Trophoblast cell (in vitro differentiated cells and primary cell): ENCODE measurements around the gene SCAMP2. TPM values are rescaled to one million over a fixed set of nuclear protein-coding genes. Genes with fewer than 3 reads are reported as not detected.
"Not testable (repeated sequence)": the region's sequence is repeated elsewhere in the genome, so short reads cannot be mapped to it uniquely, and the experiment has no call there.

ENCODE experiments used
- DNase-seq, 2 donors: peaks; one replicate each; pipeline ENCODE4 v3.0.0-alpha.2; 2016
- H2AFZ ChIP-seq: 2 replicates; pipeline ENCODE4 v1.6.1; 2013; ENCODE audit warnings: low read length, moderate library complexity, mild to moderate bottlenecking; ENCODE audit not compliant: insufficient read depth, poor library complexity
- H2AK5ac ChIP-seq: 2 replicates; pipeline ENCODE4 v1.6.1; 2013; ENCODE audit warnings: mild to moderate bottlenecking, low read length
- H2BK120ac ChIP-seq: 2 replicates; pipeline ENCODE4 v1.6.1; 2013; ENCODE audit warnings: low read length, mild to moderate bottlenecking, moderate library complexity; ENCODE audit not compliant: insufficient read depth, poor library complexity
- H2BK12ac ChIP-seq: 2 replicates; pipeline ENCODE4 v1.6.1; 2013; ENCODE audit warnings: mild to moderate bottlenecking, low read length, moderate library complexity
- H2BK5ac ChIP-seq: 2 replicates; pipeline ENCODE4 v1.6.1; 2013; ENCODE audit warnings: low read length, low read depth, moderate library complexity, mild to moderate bottlenecking; ENCODE audit not compliant: poor library complexity
- H3K14ac ChIP-seq: 2 replicates; pipeline ENCODE4 v1.6.1; 2013; ENCODE audit warnings: mild to moderate bottlenecking, low read length
- H3K18ac ChIP-seq: 2 replicates; pipeline ENCODE4 v1.6.1; 2013; ENCODE audit warnings: mild to moderate bottlenecking, low read length
- H3K23ac ChIP-seq: 2 replicates; pipeline ENCODE4 v1.6.1; 2013; ENCODE audit warnings: low read length
- H3K27ac ChIP-seq: 2 replicates; pipeline ENCODE4 v1.5.1; 2013; ENCODE audit warnings: low read depth, mild to moderate bottlenecking, inconsistent platforms, low read length, moderate library complexity
- H3K27me3 ChIP-seq: 2 replicates; pipeline ENCODE4 v1.6.1; 2013; ENCODE audit warnings: inconsistent platforms, mild to moderate bottlenecking, low read length, moderate library complexity; ENCODE audit not compliant: insufficient read depth
- H3K36me3 ChIP-seq, 2 experiments: 1 replicate in 1 of 2; 2 replicates in 1 of 2; pipeline ENCODE4 v1.6.1; 2013; ENCODE audit warnings: low read length in 2 of 2, mild to moderate bottlenecking in 2 of 2, moderate library complexity in 1 of 2; ENCODE audit not compliant: insufficient read depth in 2 of 2, control insufficient read depth in 1 of 2
- H3K4ac ChIP-seq: 2 replicates; pipeline ENCODE4 v1.6.1; 2013; ENCODE audit warnings: low read depth, mild to moderate bottlenecking, low read length, moderate library complexity
- H3K4me1 ChIP-seq, 2 experiments: 1 replicate in 1 of 2; 2 replicates in 1 of 2; pipeline ENCODE4 v1.6.1; 2013; ENCODE audit warnings: low read length in 2 of 2, mild to moderate bottlenecking in 2 of 2, moderate library complexity in 1 of 2; ENCODE audit not compliant: insufficient read depth in 2 of 2, control insufficient read depth in 1 of 2
- H3K4me2 ChIP-seq: 2 replicates; pipeline ENCODE4 v1.6.1; 2013; ENCODE audit warnings: inconsistent platforms, mild to moderate bottlenecking, low read length, moderate library complexity
- H3K4me3 ChIP-seq: 2 replicates; pipeline ENCODE4 v1.5.1; 2013; ENCODE audit warnings: mild to moderate bottlenecking, low read depth, low read length, inconsistent platforms
- H3K79me1 ChIP-seq: one replicate; pipeline ENCODE4 v1.6.1; 2013; ENCODE audit warnings: low read length
- H3K79me2 ChIP-seq: 2 replicates; pipeline ENCODE4 v1.6.1; 2013; ENCODE audit warnings: low read length, mild to moderate bottlenecking; ENCODE audit not compliant: control insufficient read depth, insufficient read depth, poor library complexity
- H3K9ac ChIP-seq: 2 replicates; pipeline ENCODE4 v1.6.1; 2013; ENCODE audit warnings: mild to moderate bottlenecking, low read length
- H3K9me3 ChIP-seq: 2 replicates; pipeline ENCODE4 v1.6.1; 2013; ENCODE audit warnings: low read depth, mild to moderate bottlenecking, control low read depth, inconsistent platforms, low read length; ENCODE audit not compliant: insufficient read depth
- H4K12ac ChIP-seq: 2 replicates; pipeline ENCODE4 v1.6.1; 2013; ENCODE audit warnings: low read depth, mild to moderate bottlenecking, low read length, moderate library complexity
- H4K8ac ChIP-seq: 2 replicates; pipeline ENCODE4 v1.6.1; 2013; ENCODE audit warnings: low read depth, mild to moderate bottlenecking, low read length, moderate library complexity
- H4K91ac ChIP-seq: one replicate; pipeline ENCODE4 v1.6.1; 2013; ENCODE audit warnings: low read depth, mild to moderate bottlenecking, low read length, moderate library complexity
- WGBS: extraction: QIAGEN DNeasy Blood & Tissue Kit; methylation state at CpG from one replicate; pipeline ENCODE4 v1.1.7; 2013; ENCODE audit warnings: missing lambda C conversion rate; ENCODE audit not compliant: insufficient read length, insufficient coverage; ENCODE audit errors: extremely low coverage; 5-methylcytosine and 5-hydroxymethylcytosine counted together
- polyA plus RNA-seq: library from polyadenylated mRNA; stranded (reverse); fragments of 200-250 nt; gene quantifications from 2 replicates; pipeline ENCODE4 v1.2.3, GENCODE V29; 2013

Gene SCAMP2
- 73.8 and 78.1 TPM in 2 replicates for polyA plus RNA-seq

- peak; percentile 86 to 92 for DNase-seq
- H3K4me3 ChIP-seq = peak within 1 kb of the TSS; percentile 83
- no CpG with 5 or more reads among the region's 52 CpGs for WGBS
- H3K18ac ChIP-seq = peak within 1 kb of the TSS; percentile 87
- no peak within 1 kb of the TSS for H2BK12ac ChIP-seq
- H3K14ac ChIP-seq = peak within 1 kb of the TSS; percentile 90
- H3K4me2 ChIP-seq = peak within 1 kb of the TSS; percentile 91
- H3K36me3 ChIP-seq = peaks cover 0 to 3% of the 10 kb centered on the region in 2 experiments
- peak within 1 kb of the TSS; percentile 45 for H3K9ac ChIP-seq
- H3K23ac ChIP-seq = no peak within 1 kb of the TSS
- H3K79me1 ChIP-seq = peaks cover 16% of the 10 kb centered on the region
- peak within 1 kb of the TSS; percentile 92 for H4K8ac ChIP-seq
- peaks cover 18% of the 10 kb centered on the region in 2 experiments for H3K4me1 ChIP-seq
- no peak within 1 kb of the TSS for H2AK5ac ChIP-seq
- peak within 1 kb of the TSS; percentile 81 for H3K4ac ChIP-seq
- peak within 1 kb of the TSS; percentile 84 for H4K91ac ChIP-seq
- H3K79me2 ChIP-seq = peaks cover 7% of the 10 kb centered on the region
- no peaks in the 10 kb centered on the region for H3K27me3 ChIP-seq
- peak within 1 kb of the TSS; percentile 92 for H2AFZ ChIP-seq
- no peaks in the 10 kb centered on the region for H3K9me3 ChIP-seq
- H3K27ac ChIP-seq = peak within 1 kb of the TSS; percentile 29
- H4K12ac ChIP-seq = peak within 1 kb of the TSS; percentile 90
- peak within 1 kb of the TSS; percentile 78 for H2BK5ac ChIP-seq
- peak within 1 kb of the TSS; percentile 89 for H2BK120ac ChIP-seq
These were observed at the start of gene SCAMP2 for GRCh38 chr15:74873036-74873755. Gene SCAMP2, minus strand, starts transcription at chr15:74873365. Its CDS starts 110 bp downstream, at chr15:74873255.

GRCh38 chr15:74920456-74920855 is 47.3 kb upstream of the SCAMP2 start:
- Histone ChIP-seq H2BK12ac (no peak overlapping the region), H4K8ac (no peak overlapping the region), H3K4me3 (no peak overlapping the region), H3K79me1 (no peaks in the 10 kb centered on the region), H3K4me2 (no peak overlapping the region), H3K23ac (no peak overlapping the region), H3K27me3 (no peaks in the 10 kb centered on the region), H4K91ac (no peak overlapping the region), H2AFZ (no peak overlapping the region), H2BK5ac (no peak overlapping the region), H3K14ac (no peak overlapping the region), H3K4ac (no peak overlapping the region), H3K9me3 (no peaks in the 10 kb centered on the region), H3K27ac (no peak overlapping the region), H4K12ac (no peak overlapping the region), H3K4me1 (no peaks in the 10 kb centered on the region), H3K9ac (no peak overlapping the region), H2AK5ac (no peak overlapping the region), H3K18ac (no peak overlapping the region), H3K36me3 (peaks cover 48% of the 10 kb centered on the region in 2 experiments), H3K79me2 (no peaks in the 10 kb centered on the region), H2BK120ac (no peak overlapping the region)
- DNase-seq = no peak
- WGBS = no CpG with 5 or more reads among the region's 8 CpGs

GRCh38 chr15:74917676-74918075 is 44.5 kb upstream of the SCAMP2 start:
- no peaks in the 10 kb centered on the region for H3K79me2 ChIP-seq
- no peaks in the 10 kb centered on the region for H3K27me3 ChIP-seq
- H3K4me2 ChIP-seq = no peak overlapping the region
- no peak overlapping the region for H3K23ac ChIP-seq
- H4K8ac ChIP-seq = no peak overlapping the region
- H2AFZ ChIP-seq = no peak overlapping the region
- H3K36me3 ChIP-seq = peaks cover 45 to 49% of the 10 kb centered on the region in 2 experiments
- no peak overlapping the region for H3K9ac ChIP-seq
- H3K4me3 ChIP-seq = no peak overlapping the region
- WGBS = no CpG with 5 or more reads among the region's 6 CpGs
- H4K91ac ChIP-seq = no peak overlapping the region
- H3K14ac ChIP-seq = no peak overlapping the region
- H2BK12ac ChIP-seq = no peak overlapping the region
- no peaks in the 10 kb centered on the region for H3K79me1 ChIP-seq
- H3K27ac ChIP-seq = no peak overlapping the region
- H3K4ac ChIP-seq = no peak overlapping the region
- H2AK5ac ChIP-seq = no peak overlapping the region
- no peak overlapping the region for H3K18ac ChIP-seq
- no peaks in the 10 kb centered on the region for H3K4me1 ChIP-seq
- H2BK5ac ChIP-seq = no peak overlapping the region
- no peak overlapping the region for H4K12ac ChIP-seq
- H2BK120ac ChIP-seq = no peak overlapping the region
- H3K9me3 ChIP-seq = no peaks in the 10 kb centered on the region
- DNase-seq = no peak

GRCh38 chr15:74913799-74914198 is 40.6 kb upstream of the SCAMP2 start:
- H3K4me1 ChIP-seq, H3K4me3 ChIP-seq, H2AK5ac ChIP-seq, H2AFZ ChIP-seq, H3K14ac ChIP-seq, H3K79me1 ChIP-seq, H2BK12ac ChIP-seq, H3K18ac ChIP-seq, H3K79me2 ChIP-seq, H3K4me2 ChIP-seq, H3K27me3 ChIP-seq, H3K27ac ChIP-seq, H2BK5ac ChIP-seq, H2BK120ac ChIP-seq, H3K23ac ChIP-seq, H4K91ac ChIP-seq, H3K9me3 ChIP-seq, DNase-seq, H3K9ac ChIP-seq, H3K4ac ChIP-seq, H4K8ac ChIP-seq, H4K12ac ChIP-seq: not testable (repeated sequence)
- peaks cover 35 to 44% of the 10 kb centered on the region in 2 experiments for H3K36me3 ChIP-seq
- no CpG with 5 or more reads among the region's 8 CpGs for WGBS
